Keratinocyte (primary cell): ENCODE measurements around the gene MCEMP1. TPM values are rescaled to one million over a fixed set of nuclear protein-coding genes. Genes with fewer than 3 reads are reported as not detected.

Source experiments
- DNase-seq: peaks from one replicate; pipeline ENCODE4 v3.0.0-alpha.2; 2011; ENCODE audit warnings: low read depth, missing footprints, low spot score
- FAIRE-seq: peaks from 2 replicates; lab custom pipeline; 2011; peaks lifted over from hg19 to GRCh38; lab: Jason Lieb, UNC
- H2AFZ ChIP-seq: 2 replicates; pipeline ENCODE4 v1.6.0; 2012; ENCODE audit warnings: low read length, control low read depth, inconsistent platforms; ENCODE audit not compliant: control insufficient read depth
- H3K27ac ChIP-seq: 2 replicates; pipeline ENCODE4 v1.5.1; 2011; ENCODE audit warnings: low read length; ENCODE audit not compliant: control insufficient read depth, insufficient read depth
- H3K27me3 ChIP-seq: 3 replicates; pipeline ENCODE4 v1.6.0; 2011; ENCODE audit warnings: low read length; ENCODE audit not compliant: control insufficient read depth, insufficient read depth; ENCODE audit errors: extremely low read depth
- H3K36me3 ChIP-seq, 2 experiments: 2 replicates in 1 of 2; 3 replicates in 1 of 2; pipeline ENCODE4 v1.5.1; 2011; ENCODE audit warnings: low read length in 2 of 2, mild to moderate bottlenecking in 1 of 2; ENCODE audit not compliant: control insufficient read depth in 2 of 2, insufficient read depth in 2 of 2; ENCODE audit errors: extremely low read depth in 1 of 2
- H3K4me1 ChIP-seq: 3 replicates; pipeline ENCODE4 v1.5.1; 2011; ENCODE audit warnings: low read length; ENCODE audit not compliant: control insufficient read depth, insufficient read depth; ENCODE audit errors: extremely low read depth
- H3K4me2 ChIP-seq: 3 replicates; pipeline ENCODE4 v1.6.0; 2011; ENCODE audit warnings: low read depth, low read length; ENCODE audit not compliant: control insufficient read depth, insufficient read depth; ENCODE audit errors: extremely low read depth
- H3K4me3 ChIP-seq, 3 experiments: fragments of 200-600 bp in 1 of 3; sonication (generic) in 1 of 3; 2 replicates in 2 of 3; 3 replicates in 1 of 3; pipeline ENCODE4 v1.5.1; 2011 to 2016; ENCODE audit warnings: low read length in 3 of 3, mild to moderate bottlenecking in 3 of 3, control low read depth in 2 of 3, inconsistent platforms in 1 of 3, low read depth in 1 of 3, mixed read lengths in 1 of 3, mixed run types in 1 of 3, moderate library complexity in 1 of 3; ENCODE audit not compliant: control insufficient read depth in 2 of 3, insufficient read depth in 2 of 3; ENCODE audit errors: extremely low read depth in 1 of 3
- H3K79me2 ChIP-seq: 2 replicates; pipeline ENCODE4 v1.6.0; 2012; ENCODE audit warnings: low read length; ENCODE audit not compliant: control insufficient read depth, insufficient read depth
- H3K9ac ChIP-seq: 3 replicates; pipeline ENCODE4 v1.6.0; 2011; ENCODE audit warnings: low read length; ENCODE audit not compliant: control insufficient read depth, insufficient read depth; ENCODE audit errors: extremely low read depth
- H3K9me1 ChIP-seq: 3 replicates; pipeline ENCODE4 v1.6.0; 2011; ENCODE audit warnings: low read length; ENCODE audit not compliant: control insufficient read depth, insufficient read depth; ENCODE audit errors: extremely low read depth
- H3K9me3 ChIP-seq: 2 replicates; pipeline ENCODE4 v1.5.1; 2012; ENCODE audit warnings: low read depth, low read length; ENCODE audit not compliant: control insufficient read depth
- H4K20me1 ChIP-seq: 3 replicates; pipeline ENCODE4 v1.6.0; 2011; ENCODE audit warnings: low read length; ENCODE audit not compliant: control insufficient read depth, insufficient read depth; ENCODE audit errors: extremely low read depth
- CTCF ChIP-seq, 3 experiments: IDR thresholded peaks in 1 of 3; conservative IDR thresholded peaks in 1 of 3; optimal IDR thresholded peaks in 1 of 3; 2 replicates in 2 of 3; 3 replicates in 1 of 3; pipeline versions ENCODE3 to v1.5.1; 2011; ENCODE audit warnings: low read length in 3 of 3, mild to moderate bottlenecking in 3 of 3, moderate library complexity in 2 of 3, control low read depth in 1 of 3, inconsistent platforms in 1 of 3; ENCODE audit not compliant: insufficient read depth in 2 of 3; ENCODE audit errors: extremely low read depth in 1 of 3
- EZH2 ChIP-seq: IDR thresholded peaks from one replicate; pipeline ENCODE4 v1.6.1; 2012; ENCODE audit warnings: inconsistent platforms, mild to moderate bottlenecking, low read length, moderate library complexity
- dilution Hi-C: fragments of 300-500 bp; cut with MboI; formaldehyde crosslinking; loops from one replicate; pipeline ENCODE4 v1.7.0; 2020; ENCODE audit warnings: low sequenced_read_pairs; ENCODE audit not compliant: extremely low pct_ligation_motif_present
- polyA plus RNA-seq, 5 experiments: library from polyadenylated mRNA; depleted of rRNA in 3 of 5; stranded (reverse) in 3 of 5; stranded (forward) in 1 of 5; unstranded in 1 of 5; fragments of >200 nt; gene quantifications; 1 replicate in 1 of 5; 2 replicates in 3 of 5; 3 replicates in 1 of 5; pipeline versions ENCODE4 v1.2.1 to v1.2.3, GENCODE V29; 2011 to 2012; ENCODE audit warnings: missing spikeins in 2 of 5, low read depth in 1 of 5, low replicate concordance in 1 of 5

Gene MCEMP1
- polyA plus RNA-seq, 1 donor (not counting 4 experiments of a cell fraction or from before 2014, with no cell fraction given) = not detected

GRCh38 chr19:7680606-7681339 is 3.9 kb downstream of the MCEMP1 start, which contains the start of gene TRAPPC5:
Gene TRAPPC5, plus strand, starts transcription at chr19:7680833. Its CDS starts 1,421 bp downstream, at chr19:7682254.
- H2AFZ ChIP-seq = peak within 1 kb of the TSS; percentile 75
- H3K4me1 ChIP-seq = peaks cover 7% of the 10 kb centered on the region
- H3K27me3 ChIP-seq = peaks cover 6% of the 10 kb centered on the region
- peak within 1 kb of the TSS; percentile 64 for H3K27ac ChIP-seq
- no peaks in the 10 kb centered on the region for H3K9me1 ChIP-seq
- no peaks in the 10 kb centered on the region for H4K20me1 ChIP-seq
- DNase-seq (no peak), FAIRE-seq (no peak)
- TF ChIP-seq CTCF (optimal IDR thresholded peaks at IDR 0.05 in 1 of 3, IDR thresholded peaks at IDR 0.05 in 1 of 3, conservative IDR thresholded peaks at IDR 0.05 in 1 of 3; ENCODE audit: extremely low read depth in 1 of 3, insufficient read depth in 2 of 3, low read length in 3 of 3) = peak; percentile 63 to 90 (median 71)
- no peak for TF ChIP-seq EZH2
- peaks cover 16% of the 10 kb centered on the region for H3K79me2 ChIP-seq
- H3K4me3 ChIP-seq = peak within 1 kb of the TSS; percentile 73 to 99 (median 83)
- peak within 1 kb of the TSS; percentile 60 for H3K4me2 ChIP-seq
- H3K9ac ChIP-seq = peak within 1 kb of the TSS; percentile 85
- dilution Hi-C loops = no loop called here
- no peaks in the 10 kb centered on the region for H3K9me3 ChIP-seq
- H3K36me3 ChIP-seq = peaks cover 0 to 8% of the 10 kb centered on the region in 2 experiments

- H3K4me2 ChIP-seq = peak overlapping the region; percentile 60
- H3K79me2 ChIP-seq = peaks cover 16% of the 10 kb centered on the region
- peaks cover 7% of the 10 kb centered on the region for H3K4me1 ChIP-seq
- FAIRE-seq = no peak
- peak overlapping the region; percentile 66 for H2AFZ ChIP-seq
- peaks cover 5% of the 10 kb centered on the region for H3K27me3 ChIP-seq
- peak overlapping the region; percentile 64 for H3K27ac ChIP-seq
- H4K20me1 ChIP-seq = no peaks in the 10 kb centered on the region
- DNase-seq = no peak
- H3K36me3 ChIP-seq = peaks cover 0 to 8% of the 10 kb centered on the region in 2 experiments
- dilution Hi-C loops = no loop called here
- peak; percentile 55 to 79 (median 61) for TF ChIP-seq CTCF (optimal IDR thresholded peaks at IDR 0.05 in 1 of 3, IDR thresholded peaks at IDR 0.05 in 1 of 3, conservative IDR thresholded peaks at IDR 0.05 in 1 of 3; ENCODE audit: extremely low read depth in 1 of 3, insufficient read depth in 2 of 3, low read length in 3 of 3)
- TF ChIP-seq EZH2 = no peak
- H3K9me1 ChIP-seq = no peaks in the 10 kb centered on the region
- H3K9ac ChIP-seq = peak overlapping the region; percentile 85
- H3K4me3 ChIP-seq = peak overlapping the region; percentile 73 to 99 (median 83)
- H3K9me3 ChIP-seq = no peaks in the 10 kb centered on the region
Observed at GRCh38 chr19:7681340-7682174, 4.7 kb downstream of the MCEMP1 start.
